ENCODE data around the gene HBS1L.

GRCh38 chr6:135088818-135089809 lies 34.5 kb upstream of the HBS1L start:
- TF ChIP-seq, protein P1, sequence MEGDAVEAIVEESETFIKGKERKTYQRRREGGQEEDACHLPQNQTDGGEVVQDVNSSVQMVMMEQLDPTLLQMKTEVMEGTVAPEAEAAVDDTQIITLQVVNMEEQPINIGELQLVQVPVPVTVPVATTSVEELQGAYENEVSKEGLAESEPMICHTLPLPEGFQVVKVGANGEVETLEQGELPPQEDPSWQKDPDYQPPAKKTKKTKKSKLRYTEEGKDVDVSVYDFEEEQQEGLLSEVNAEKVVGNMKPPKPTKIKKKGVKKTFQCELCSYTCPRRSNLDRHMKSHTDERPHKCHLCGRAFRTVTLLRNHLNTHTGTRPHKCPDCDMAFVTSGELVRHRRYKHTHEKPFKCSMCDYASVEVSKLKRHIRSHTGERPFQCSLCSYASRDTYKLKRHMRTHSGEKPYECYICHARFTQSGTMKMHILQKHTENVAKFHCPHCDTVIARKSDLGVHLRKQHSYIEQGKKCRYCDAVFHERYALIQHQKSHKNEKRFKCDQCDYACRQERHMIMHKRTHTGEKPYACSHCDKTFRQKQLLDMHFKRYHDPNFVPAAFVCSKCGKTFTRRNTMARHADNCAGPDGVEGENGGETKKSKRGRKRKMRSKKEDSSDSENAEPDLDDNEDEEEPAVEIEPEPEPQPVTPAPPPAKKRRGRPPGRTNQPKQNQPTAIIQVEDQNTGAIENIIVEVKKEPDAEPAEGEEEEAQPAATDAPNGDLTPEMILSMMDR (IDR thresholded peaks at IDR 0.05 in 8 of 11, conservative IDR thresholded peaks at IDR 0.05 in 3 of 11), result peak in 7 of 11 experiments; percentile 33 to 56 (median 48)
- TF ChIP-seq POLR2A (IDR thresholded peaks at IDR 0.05), result no peak
- no peak for TF ChIP-seq POLR2AphosphoS5 (IDR thresholded peaks at IDR 0.05)
